NCI-H146 (cell line): Measurements from ENCODE around the gene SBF2.
"Not testable (repeated sequence)": the region's sequence is repeated elsewhere in the genome, so short reads cannot be mapped to it uniquely, and the experiment has no call there.

ENCODE experiments used
- DNase-seq: peaks from one replicate; lab custom pipeline; 2025; lab: John Stamatoyannopoulos, UW

Gene SBF2

DNA sequence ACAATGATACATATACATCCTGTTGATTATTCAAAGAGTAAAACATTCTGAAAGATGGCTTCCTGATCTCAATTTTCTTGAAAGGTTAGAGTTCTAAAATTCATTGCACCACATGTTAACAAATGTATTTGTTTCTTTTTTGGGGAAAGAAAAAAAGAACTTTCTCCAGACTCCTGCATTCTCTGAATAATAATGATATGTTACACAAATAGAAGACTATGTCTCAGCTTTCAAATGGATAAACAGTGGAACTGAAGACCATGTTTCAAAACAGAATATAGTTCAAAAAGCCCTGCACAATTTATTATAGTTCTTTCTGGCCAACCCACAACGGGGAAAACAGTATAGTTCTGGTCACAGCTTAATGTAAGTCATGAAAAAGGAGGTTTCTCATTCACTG lies 277.0 kb downstream of the SBF2 start:
- DNase-seq, result no peak

DNA sequence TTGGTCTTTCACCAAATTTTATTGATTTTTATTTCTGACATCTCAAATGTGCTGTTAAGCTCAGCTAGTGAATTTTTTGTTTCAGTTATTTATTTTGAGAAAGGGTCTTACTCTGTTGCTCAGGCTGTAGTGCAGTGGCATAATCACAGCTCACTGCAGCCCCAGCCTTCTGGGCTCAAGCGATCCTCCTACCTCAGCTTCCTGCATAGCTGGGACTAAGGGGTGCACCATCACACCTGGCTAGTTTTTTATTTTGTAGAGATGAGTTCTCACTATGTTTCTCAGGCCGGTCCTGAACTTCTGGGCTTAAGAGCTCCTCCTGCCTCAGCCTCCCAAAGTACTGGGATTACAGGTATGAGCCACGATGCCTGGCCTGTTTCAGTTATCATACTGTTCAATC lies 282.0 kb downstream of the SBF2 start:
- DNase-seq, result no peak

DNA sequence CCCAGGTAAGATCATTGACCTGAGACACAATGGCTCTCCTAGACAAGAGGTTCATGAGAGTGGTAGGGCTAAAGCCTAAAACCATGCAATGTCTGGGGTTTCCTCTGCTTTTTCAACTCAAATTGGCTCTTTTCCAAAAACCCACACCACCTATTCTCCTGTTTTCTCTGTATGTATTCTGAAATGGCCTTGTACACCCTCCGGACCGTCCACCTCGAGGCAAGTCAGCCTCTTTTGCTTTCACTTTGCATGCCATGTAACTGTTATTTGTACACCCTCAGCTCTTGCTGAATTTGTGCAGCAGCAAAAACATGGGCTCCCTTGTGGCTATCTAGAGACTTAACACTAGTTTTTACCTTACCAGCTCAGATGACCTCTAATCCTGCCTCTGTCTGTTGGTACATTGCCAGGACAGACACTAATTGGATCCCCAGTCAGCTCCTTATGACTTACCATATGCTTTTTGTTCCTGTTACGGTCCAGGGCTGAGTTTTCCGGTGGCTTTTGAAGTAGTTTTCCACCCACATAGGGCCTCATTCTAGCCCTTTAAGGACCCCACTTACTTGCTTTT lies 288.0 kb downstream of the SBF2 start:
- no peak for DNase-seq

DNA sequence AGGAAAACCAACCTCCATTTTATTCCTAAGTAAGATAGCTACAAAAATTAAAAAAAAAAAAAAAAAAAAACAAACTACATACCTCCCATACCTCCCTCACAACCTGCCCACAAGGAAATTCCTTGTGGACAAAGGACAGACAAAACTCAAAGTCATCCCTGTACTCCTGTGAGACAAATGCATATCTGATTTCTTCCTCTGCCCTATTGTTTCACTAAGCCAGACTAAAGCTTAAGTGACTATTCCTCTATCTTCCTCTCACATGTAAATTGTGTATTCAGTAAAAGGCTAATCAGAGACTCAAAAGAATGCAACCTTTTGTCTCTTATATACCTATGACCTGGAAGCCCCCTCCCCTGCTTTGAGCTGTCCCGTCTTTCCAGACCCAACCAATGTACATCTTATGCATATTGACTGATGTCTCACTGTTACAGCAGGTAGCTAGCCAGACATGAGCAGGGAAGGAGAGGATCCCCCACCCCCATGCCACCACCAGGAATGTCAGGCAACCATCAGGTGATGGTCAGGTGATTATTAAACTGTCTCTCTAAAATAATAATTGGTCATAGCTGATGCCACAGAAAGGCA lies 289.4 kb downstream of the SBF2 start:
- no peak for DNase-seq

DNA sequence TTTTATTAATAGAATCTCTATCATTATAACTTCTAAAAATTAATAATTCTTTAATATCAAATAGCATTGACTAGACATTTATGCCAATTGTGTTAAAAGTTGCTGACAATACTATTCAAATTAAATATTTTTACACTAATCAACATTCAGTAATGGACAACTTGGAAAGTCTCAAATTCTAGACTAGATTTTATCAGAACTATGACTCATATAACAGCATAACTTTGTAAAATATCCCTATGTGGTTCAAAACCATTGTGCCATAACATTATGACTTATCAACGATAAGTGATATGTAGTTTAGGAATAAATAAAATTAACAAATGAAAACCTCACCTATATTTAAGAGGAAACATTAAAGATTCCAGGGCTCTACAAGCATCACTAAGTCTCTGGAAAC lies 291.8 kb downstream of the SBF2 start:
- no peak for DNase-seq

DNA sequence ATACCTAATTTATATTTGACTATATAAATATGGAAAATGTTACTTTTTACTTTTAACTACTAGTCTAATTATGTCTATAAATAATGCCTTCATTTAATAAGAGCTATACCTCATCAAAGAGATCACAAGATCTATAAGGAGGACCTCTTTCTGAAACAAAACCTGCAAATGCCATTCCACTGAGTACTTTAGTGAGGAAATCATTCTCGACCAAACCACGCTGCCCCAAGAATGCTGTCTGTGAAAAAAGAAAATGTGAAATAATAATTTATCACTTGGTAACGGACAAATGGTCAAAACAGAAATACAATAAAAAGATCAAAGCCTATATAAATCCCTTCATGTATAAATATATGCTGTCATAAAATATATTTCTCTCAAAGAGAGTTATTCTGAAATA lies 301.7 kb downstream of the SBF2 start:
- DNase-seq, result no peak

DNA sequence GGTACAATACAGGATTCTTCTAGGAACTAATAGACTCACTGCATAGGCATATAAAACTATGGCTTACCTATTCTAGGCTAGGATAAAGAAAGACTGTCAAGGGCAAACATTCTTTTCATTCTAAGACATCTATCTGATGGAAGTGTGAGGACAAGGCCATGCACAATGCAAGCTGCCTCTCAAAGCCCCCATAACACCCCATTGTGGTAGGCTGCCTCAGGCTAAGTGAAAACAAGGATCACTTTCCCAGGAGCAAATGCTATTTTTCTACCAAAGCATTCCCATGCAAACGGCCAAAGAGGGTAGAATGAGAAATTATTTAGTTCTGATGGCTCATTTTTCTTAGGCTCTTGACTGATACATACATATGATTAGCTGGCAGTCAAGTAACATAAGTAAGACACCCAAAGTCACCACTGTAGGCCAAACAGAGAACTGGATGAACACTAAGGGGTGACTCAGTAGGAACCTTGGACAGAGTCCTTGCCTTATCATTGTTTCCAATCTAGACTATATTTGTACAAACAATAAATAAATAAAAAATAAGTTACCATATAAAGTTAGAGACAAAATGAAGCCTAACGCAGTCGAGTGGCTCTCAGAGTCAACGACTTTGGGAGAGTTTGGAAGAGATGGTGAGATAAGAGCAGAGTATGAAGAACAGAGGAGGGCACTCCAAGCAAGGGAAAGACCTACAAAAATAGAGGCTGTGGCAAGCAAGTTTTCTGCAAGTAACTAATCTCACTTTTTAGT lies 303.6 kb downstream of the SBF2 start:
- no peak for DNase-seq

DNA sequence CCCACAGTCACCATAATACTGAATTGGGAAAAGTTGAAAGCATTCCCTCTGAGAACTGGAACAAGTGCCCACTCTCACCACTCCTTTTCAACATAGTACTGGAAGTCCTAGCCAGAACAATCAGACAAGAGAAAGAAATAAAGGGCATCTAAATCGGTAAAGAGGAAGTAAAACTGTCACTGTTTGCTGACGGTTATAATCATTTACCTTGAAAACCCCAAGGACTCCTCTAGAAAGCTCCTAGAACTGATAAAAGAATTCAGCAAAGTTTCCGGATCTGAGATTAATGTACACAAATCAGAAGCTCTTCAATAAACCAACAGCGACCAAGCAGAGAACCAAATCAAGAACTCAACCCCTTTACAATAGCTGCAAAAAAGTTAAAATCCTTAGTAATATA lies 306.7 kb downstream of the SBF2 start:
- not testable (repeated sequence) for DNase-seq

DNA sequence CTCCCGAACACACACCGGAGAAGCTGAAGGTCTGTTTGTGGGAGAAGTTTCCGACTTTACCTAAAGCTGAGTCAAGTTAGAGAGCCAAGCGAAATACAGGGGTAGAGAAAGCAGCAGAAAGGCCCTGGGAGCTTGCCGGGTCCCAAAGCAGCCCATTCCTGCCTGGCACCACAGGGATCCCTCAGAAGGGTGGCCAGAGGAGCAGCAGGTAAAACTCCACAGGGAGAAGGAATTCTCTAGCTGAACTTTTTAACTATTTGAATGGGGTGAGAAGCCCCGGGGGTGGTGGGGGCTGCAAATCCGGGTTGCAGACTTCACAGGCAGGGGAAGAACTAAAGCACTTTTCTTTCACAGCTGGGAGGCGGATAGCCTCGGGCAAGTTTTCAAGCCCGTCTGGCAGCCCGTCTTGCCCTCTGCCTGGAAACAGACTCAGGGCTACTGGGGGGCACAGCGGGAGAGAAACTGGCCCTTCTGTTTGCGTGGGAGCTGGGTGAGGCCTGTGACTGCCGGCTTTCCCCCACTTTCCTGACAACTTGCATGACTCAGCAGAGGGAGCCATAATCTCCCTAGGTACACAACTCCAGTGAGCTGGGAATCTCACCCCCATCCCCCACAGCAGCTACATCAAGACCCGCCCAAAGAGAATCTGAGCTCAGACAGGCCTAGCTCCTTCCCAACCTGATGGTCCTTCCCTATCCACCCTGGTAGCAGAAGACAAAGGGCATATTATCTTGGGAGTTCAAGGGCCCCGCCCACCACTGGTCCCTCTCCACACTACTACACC lies 311.0 kb downstream of the SBF2 start:
- peak; percentile 7 for DNase-seq

DNA sequence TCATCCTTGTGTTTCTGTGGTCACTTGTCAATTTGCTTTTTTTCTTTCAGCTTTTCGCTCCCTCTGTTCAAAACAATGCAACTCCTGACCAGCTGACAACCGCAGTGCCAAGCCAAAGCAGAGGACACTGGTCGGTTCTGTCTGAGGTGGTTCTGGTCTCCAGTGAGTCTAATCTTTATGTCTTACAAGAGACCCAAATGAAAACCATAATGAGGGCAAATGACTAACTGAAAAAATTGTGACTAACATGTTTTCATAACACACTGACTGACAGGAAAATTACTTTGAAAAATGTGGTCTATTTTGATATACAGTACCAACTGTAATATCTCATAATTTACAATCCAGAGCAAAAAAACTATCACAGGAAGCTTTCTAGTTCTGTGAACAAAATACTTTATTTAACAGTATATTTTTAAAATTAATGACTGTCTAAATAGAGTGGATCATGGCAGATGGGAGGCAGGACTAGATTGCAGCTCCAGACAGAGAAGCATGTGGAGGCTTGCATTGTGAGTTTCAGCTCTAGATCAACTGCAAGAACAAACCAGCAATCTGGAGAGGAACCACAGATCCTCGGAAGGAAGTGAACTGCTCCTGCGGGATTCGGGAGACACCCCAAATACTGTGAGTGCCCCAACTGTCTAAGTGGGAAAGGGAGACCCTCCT lies 311.8 kb downstream of the SBF2 start:
- no peak for DNase-seq

DNA sequence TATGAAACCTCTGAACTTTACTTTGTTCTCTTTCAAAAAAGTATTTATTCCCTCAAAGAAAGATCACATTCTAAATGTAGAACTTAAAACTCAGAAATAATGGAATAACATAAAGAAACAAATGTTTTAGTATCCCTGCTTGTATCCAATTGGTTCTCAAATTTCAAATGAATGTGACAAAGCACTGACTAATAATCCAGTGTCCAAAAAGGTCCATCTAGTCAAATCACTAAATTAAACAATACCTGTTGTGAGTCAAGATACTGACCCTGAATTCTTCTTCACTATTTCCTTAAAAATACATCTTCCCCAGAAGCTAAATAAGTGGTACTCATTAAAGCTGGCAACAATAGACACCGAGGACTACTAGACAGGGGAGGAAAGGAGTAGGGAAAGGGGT lies 313.1 kb downstream of the SBF2 start:
- no peak for DNase-seq

DNA sequence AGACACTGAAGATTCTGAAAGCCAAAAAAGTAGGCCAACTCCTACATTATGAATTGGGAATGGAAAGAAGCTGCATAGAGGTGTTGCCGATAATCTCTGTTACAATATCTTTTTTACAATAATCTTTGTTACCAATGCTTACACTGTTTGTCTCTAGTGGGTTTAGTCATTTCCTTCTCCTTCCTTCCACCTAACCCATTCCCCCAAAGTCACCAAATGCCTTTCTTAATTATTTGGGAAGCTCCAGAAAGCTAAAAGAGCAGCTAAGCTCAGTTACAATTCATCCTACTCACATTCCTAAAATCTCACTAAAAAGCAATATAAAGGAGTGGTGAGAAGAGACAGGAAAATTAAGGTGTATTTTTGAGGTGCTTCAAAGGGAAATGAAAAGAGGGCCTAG lies 316.5 kb downstream of the SBF2 start:
- no peak for DNase-seq

DNA sequence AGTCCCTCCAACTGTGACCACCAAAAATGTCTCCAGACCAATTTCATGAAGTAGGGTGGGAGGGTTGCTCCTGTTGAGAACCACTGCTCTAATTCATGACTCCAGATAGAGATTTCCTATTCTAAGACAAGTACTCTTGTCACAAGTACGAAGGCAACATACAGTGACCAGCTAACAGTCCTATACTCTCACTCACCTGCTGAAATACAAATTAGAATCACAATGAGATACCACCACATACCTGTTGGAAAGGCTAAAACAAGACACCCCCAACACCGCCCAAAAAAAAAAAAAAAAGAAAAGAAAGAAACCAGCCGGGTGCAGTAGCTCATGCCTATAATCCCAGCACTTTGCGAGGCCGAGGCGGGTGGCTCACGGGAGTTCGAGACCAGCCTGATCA lies 319.6 kb downstream of the SBF2 start:
- DNase-seq, result no peak

DNA sequence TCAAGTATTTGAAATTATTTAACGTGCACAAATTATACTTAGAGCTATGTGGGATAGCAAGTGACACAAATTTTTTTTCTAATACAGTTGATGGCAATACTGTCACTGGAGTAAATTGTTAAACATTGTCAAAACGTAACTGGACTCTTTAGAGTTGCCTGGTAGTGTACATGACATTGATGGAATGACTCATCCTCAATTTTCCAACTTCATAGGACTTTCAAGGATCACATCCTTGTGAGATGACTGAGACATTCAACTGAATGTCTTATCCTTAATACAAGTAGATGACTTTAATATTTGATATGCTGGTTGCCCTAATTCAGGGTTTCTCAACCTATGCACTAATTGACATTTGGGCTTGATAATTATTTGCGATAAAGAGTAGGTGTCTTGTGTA lies 320.1 kb downstream of the SBF2 start:
- DNase-seq, result no peak

DNA sequence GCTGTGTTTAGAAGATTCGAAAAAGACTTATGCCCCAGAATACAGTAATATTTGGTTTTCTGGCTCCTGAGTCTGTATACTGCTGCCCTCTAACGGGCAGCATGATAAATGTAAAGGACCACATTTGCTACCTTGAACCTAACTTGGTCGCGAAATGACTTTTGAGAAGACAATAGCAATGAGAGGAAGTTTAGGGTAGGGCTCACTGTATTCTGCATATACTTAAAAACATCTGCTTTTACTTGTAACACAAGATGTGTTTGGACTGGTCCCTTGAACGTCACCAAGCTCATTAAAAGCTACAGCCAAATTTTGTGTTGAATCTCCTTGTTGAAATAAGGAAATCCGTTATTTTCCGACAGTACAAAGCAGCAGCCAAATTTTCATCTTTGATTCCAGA lies 321.0 kb downstream of the SBF2 start:
- DNase-seq, result peak; percentile 14

DNA sequence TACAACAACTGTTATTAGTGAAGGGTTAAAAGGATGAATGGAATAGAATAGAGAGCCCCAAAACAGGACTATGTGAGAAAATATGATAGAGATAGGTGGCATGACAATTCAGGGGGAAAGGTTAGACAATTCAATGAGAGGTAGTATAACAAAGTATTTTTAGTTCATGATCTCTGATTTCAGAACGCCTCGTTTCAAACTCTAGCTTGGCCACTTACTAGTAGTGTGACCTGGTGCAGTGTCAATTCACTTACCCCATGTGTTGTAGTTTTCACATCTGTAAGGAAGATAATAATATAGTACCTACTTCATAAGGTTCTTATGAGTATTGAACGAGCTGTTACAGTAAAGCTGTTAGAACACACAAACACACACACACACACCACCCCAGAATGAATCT lies 322.1 kb downstream of the SBF2 start:
- DNase-seq, result no peak

DNA sequence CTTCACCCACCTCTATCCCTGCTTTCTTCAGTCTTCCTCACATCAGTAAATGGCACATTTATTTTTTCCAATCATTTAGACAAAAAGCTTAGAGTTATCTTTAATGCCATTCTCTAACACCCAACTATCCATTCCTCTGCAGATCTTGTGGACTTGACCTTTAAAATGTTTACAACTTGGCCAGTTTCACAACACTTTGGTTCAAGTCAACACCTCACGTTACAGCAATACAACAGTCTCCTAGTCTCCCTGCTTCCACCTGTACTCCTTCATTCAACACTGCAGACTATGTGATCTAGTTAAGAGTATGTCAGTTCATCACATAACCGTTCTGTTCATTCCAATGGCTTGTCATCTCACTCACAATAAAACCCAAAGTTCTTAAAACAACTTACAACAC lies 325.0 kb downstream of the SBF2 start:
- no peak for DNase-seq

DNA sequence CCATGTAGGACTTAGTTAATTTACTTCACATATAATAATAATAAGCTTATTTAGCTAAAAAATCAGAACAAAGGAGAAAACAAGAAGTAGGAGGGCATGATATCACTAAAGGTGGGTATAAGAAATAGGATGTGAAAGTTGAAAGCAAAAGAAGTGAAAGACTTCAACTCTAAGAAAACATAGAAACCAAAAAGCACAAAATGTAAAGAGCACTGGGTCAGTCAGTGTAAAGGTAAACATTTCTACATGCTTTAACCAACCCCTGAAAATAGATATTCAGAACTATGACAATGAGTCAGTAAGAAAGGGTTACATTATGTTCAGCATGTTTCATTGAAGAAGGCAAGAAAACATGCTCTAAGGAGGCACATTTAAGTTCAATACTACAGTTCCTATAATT lies 331.3 kb downstream of the SBF2 start:
- no peak for DNase-seq

DNA sequence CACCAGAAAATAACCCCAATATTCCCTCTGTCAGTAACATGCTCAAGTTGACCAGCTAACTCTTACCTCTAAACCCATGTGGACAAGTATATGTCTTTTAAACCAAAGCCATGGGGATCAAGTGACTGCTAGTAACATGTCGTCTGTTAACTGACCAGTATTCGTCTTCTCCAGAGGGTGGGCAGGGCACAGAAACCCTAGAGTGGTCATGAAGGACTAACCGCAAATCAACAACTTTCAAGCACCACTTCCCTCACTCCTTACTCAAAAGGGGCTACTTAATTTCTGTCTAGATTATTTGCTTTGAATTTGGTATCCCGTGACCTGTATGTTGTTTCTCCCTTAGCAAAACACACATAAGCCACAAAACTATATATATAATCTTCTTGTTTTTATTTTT lies 336.9 kb downstream of the SBF2 start:
- DNase-seq, result no peak

DNA sequence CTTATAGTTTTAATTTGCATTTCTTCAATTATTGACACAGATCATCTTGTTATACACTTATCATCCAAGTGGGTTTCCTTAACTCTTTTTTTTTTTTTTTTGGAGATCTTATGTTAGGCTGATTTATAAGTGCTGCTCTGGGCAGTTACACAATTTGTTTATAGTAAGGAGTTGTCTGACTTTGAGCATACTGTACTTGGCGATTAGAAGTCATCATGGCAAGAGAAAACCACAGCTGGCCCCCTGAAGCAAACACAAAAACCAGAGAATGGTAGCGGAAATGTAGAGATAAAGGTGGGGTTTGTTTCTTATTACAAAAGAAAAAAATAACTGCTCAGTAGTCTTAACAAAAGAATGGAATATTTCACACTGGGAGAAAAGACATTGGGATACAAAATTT lies 337.5 kb downstream of the SBF2 start:
- no peak for DNase-seq

DNA sequence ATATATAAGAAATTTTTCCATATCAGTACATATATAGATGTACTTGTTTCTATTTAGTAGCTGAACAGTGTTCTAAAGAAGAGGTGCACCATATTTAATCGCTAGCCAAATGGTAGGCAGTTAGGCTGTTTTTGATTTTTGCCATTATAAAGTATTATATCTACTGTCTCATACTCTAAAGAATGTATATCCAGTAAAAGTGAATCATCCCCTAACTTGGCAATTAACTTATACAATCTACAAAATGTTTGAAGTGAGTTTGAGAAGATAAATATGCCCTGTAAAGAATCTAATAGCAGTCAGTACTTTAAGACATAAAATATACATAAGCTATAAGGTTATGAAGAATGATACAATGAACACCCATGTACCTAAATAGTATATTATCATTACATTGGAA lies 338.6 kb downstream of the SBF2 start:
- DNase-seq, result no peak

DNA sequence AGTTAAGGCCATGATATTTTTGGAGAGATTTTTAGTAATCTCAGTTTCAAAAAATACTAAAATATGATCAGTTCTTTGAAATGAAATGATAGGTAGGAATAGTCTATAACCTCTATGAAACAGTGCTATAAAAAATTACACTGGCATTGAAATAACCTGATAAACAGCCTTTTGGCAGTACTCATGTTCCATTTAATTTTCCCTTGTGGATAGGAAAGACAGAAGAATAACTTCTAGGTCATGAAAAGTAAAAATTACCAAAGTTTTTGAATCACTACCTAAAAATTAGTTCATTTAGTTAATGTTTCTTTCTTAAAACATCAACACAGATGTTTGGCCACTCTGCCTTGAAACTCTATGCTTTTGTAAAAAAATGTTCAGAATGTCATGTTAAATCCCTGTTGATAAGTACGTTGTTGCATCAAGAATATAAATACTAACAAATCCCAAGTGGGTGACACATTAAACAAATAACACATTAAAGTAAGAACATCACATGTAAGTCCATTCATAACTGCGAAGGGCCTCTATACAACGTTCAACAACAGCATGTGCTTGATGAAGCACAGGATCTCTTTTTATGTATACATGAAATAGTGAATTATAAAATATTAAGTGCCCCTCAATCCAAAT lies 339.9 kb downstream of the SBF2 start:
- DNase-seq, result no peak
